SK-N-MC (cell line): Measurements from ENCODE around the gene MTA1.

Source experiments
- EZH2 ChIP-seq: fragments of 200-600 bp; sonication (generic); IDR thresholded peaks from one replicate; pipeline ENCODE4 v1.6.1; 2017; ENCODE audit warnings: antibody characterized with exemption
- POLR2AphosphoS5 ChIP-seq: IDR thresholded peaks from 2 replicates; pipeline ENCODE4 v1.6.1; 2012; ENCODE audit warnings: mild to moderate bottlenecking, low read depth, low read length, borderline replicate concordance

DNA sequence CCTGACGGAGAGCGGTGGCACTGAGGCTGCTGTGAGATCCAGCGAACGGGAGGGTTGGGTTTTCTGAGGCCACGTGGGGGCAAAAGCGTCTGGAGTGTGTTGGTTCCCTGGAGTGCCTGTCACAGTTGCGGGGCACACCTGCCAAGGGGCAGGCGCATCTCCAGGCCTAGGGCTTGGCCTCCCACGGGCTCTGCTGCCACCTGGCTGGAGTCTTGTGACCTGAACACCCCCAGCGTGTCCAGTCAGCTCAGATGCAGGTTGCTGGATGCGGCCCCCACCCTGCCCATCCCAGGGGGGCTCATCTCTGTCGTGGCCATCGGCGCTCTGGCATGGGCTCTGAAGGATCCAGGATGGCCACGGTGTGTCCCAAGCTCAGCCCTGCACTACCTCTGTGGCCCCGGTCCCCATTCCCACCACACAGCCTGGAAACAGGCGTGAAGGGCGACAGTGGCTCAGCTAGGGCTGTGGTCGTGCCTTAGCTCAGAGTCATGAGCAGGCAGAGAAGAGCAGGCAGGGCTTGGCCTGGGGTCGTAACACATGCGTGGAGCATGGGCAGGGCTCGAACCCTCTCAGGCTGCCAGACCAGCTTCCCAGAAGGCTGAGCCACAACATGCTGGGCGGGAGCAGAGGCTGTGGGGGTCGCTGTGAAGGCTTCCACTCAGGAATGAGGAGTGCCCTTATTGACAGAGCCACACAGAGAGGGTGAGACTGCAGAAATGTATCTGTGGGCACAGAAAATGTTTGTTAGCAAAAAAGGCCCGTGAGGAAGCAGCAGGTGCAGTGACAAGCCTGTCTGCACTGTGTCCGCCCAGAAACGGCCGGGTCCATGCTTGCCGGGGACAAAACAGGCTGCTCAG lies 31.5 kb downstream of the MTA1 start:
- TF ChIP-seq POLR2AphosphoS5 (no peak), EZH2 (no peak)
